GM18873 (cell line): ENCODE data around the gene PTGER1.

Source experiments
- ATAC-seq: cut with Tn5 transposase; IDR thresholded peaks from one replicate; pipeline ENCODE4 v1.9.1; 2021; ENCODE audit warnings: mild to moderate bottlenecking, moderate library complexity, moderate number of reproducible peaks; ENCODE audit not compliant: unreplicated experiment, low FRiP score

PTGER1 gene

GRCh38 chr19:14503285-14503684 lies 28.1 kb upstream of the PTGER1 start:
- ATAC-seq, result no peak

- ATAC-seq, result no peak
Observed at GRCh38 chr19:14502334-14503092, 27.4 kb upstream of the PTGER1 start.

DNA sequence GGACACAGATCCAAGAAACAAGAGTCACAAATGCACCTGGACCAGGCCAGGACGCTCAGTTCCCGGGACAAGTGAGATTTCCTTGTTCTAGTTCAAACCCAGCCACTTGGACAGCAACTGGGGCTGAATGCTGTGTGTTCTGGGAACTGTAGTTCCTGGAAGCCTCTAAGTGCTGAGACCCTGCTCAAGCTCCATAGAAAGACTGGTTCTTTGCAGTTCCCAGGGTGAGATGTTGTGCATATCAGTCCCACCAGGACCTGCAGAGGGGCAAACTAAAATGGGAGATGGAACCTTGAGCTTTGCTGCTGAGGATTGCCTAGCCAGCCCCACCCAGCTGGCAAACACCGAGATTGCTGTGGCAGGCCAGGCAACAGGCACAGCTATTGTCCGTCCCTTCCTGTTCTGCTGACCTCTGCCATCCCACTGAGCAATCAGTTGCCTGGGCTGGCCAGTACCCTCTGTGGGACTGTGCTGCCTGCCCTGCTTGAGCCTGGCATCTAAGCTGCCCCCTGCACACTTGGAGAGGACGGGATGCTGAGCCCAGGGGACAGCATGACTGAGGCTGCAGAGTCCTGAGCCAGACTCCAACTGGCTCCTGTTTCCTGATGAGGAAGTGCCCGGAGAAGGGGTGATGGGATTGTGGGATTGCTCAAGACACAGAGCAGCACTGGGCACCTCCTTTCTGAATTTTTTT lies 22.2 kb upstream of the PTGER1 start:
- ATAC-seq, result no peak

DNA sequence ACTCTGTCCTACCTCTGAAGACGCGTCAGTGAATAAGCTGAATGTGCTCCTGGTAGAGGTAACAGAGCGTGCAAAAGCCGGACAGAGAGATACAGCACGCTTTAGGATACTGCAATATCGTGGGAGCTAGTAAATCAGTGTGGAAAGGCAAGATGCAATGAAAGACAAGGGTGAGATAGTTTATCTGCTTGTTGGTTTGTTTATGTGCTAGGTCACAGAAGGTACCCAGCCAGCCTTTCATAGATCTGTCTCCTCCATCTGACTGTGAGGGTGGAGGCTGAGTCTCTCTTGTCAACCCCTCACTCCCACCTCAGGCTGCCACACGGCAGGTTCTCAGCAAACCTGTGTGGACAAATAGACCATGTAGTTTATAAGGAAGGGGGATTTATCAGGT lies 21.7 kb upstream of the PTGER1 start:
- ATAC-seq, result no peak

- no peak for ATAC-seq
Observed at GRCh38 chr19:14496029-14496833, 21.1 kb upstream of the PTGER1 start, which contains the start of gene GIPC1. GIPC1 (minus strand) TSS chr19:14496127; CDS start chr19:14482976, 13,151 bp downstream.

DNA sequence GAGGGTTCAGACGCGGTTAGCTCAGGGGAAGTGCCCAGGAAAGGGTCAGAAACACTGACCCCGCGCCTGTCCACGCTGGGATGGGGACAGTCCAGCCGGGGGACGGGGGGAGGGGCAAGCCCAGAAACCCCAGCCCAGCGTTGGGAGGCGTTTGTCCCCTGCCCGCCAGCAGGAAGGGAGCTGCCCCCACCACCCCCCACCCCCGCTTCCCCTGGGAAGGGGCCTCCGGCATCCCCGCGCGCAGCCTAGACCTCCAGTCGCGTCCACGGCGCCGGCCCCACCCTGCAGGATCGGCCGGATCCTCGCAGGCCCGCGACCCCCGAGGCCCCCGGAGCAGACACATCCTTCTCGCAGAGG lies 20.5 kb upstream of the PTGER1 start:
- ATAC-seq, result no peak

DNA sequence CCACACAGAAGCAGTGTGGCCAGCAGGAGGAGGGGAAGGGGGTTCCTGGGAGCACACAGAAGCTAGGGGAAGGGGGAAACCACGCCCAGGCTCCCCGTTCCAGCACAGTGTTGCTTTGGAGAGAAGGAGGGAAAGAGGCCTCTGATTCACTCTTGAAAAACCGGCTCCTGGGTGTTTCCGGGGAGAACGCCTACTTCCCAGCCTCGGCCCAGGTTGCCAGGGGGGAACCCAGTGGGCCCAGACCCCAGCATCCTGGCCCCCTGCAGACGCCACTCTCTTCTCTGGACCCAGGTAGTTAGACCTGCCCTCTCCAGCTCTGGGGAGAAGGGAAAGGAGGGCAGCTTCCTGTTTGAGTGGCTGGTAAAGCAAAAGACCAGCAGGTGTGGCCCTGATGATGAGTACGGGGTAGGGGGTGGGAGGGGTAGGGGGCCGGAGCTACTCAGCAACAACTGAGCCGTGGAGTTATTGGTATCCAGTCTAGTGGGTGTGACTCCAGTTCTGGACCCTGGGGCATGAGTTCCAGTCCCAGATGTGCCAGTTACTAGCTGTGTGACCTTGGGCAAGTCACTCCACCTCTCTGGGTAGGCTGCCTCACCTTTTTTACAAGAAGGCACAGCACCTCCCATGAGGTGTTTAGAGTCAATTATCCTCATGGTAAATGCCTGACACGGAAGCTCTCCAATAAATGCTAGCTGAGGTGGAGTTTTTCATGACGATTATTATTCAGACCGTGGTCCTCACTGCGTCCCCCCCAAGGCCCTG lies 19.9 kb upstream of the PTGER1 start:
- no peak for ATAC-seq

- no peak for ATAC-seq
Observed at GRCh38 chr19:14494411-14494810, 19.3 kb upstream of the PTGER1 start.

DNA sequence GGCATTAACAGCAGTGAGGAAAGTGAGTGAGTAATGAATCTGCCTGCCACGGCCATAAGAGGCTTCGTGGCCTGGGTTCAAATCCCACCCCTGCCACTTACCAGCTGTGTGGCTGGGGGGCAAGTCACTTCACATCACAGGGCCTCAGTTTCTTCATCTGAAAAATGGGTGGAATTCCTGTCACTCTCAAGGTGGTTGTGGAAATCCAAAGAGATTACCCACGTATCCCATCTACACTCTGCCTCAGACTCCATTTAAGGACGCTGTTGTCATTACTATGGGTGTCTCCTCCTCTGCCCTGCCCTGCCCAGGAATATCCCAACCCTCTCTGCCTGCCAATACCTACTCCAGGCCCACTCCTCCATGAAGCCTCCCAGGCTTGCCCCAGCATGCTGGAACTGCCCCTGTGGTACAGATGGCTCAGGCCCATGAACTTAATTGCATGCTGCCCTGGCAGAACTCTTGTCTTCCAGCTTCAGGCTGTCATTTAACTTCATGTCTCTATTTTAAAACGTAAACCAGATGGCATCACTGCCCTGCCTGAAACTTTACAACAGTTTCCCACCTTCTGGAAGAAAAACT lies 17.7 kb upstream of the PTGER1 start:
- ATAC-seq, result no peak

GRCh38 chr19:14487370-14488125 lies 12.4 kb upstream of the PTGER1 start:
- ATAC-seq, result no peak

- ATAC-seq, result no peak
Observed at GRCh38 chr19:14482172-14482941, 7.2 kb upstream of the PTGER1 start.

GRCh38 chr19:14480700-14481079 lies 5.5 kb upstream of the PTGER1 start:
- no peak for ATAC-seq

GRCh38 chr19:14479975-14480699 lies 5.0 kb upstream of the PTGER1 start:
- no peak for ATAC-seq

DNA sequence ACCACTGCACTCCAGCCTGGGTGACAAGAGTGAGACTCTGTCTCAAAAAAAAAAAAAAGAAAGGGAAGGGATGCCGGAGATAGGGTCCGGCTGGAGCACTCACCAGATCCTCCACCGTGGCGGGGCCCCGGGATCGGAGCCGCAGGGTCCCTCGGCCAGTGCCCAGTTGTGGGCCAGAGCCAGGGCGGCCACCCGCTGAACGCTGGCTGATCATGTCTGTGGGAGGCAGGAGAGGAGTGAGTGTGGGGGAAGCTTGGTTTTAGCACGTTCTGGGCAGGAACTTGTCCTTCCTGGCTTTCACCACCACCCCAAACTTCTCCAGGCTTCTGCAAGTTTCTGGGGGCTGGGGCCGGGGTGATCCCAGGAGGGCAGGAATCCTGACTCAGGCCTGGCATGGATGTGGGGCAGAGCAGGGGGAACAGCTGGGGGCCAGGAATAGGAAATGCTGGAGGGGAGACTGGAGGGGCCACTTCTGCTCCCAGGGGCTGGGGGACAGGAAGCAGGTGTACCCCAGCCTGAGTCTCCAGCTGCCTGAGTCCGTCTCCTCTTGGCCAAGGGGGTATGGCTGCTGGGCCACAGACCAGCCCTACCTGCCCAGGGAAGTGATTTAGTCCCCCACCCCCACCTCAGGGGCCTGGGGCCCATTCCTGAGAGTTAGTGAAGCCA lies 4.3 kb upstream of the PTGER1 start:
- ATAC-seq, result no peak

- no peak for ATAC-seq
Observed at GRCh38 chr19:14478113-14478545, 3.0 kb upstream of the PTGER1 start.

DNA sequence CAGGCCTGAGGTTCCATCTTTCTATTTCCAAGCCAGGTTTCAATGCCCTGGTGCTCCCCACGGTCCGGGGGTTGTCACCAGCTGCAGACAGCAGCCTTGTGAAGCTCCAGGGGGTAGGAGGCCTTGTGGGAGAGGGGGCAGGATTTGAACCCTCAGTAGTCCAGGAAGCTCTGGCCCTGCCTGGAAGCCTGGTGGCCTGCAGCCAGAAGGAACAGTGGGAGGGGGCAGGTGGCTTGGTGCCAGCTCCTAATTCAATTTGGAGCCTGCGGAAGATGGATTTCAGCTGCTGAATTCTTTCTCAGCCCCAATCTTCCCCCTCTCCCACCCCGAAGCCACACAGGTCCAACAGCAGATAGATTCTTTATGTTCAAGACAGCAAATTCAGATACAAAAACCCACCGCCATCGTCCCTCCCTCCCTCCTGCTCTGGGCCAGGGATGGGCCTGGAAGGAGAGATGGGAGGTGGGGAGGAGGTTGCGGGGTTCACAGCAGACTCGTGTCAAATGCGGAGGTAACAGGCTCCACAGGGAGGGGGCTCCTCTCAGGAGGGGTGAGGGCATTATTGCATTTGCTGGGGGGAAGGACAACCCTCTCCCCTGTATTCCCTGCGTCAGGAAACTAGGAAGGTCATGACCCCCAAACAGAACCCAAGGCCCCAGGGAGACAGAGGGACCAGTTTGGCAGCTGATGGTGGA lies 2.4 kb upstream of the PTGER1 start:
- no peak for ATAC-seq
